Measurements from ENCODE around the gene ATP7B.

ATP7B gene

GRCh38 chr13:51932231-51932630 is 79.0 kb downstream of the ATP7B start:
- no peak for DNase-seq (ENCODE audit: low read depth, low spot score)
- no peak overlapping the region for H3K4me3 ChIP-seq (ENCODE audit: low read length)

DNA sequence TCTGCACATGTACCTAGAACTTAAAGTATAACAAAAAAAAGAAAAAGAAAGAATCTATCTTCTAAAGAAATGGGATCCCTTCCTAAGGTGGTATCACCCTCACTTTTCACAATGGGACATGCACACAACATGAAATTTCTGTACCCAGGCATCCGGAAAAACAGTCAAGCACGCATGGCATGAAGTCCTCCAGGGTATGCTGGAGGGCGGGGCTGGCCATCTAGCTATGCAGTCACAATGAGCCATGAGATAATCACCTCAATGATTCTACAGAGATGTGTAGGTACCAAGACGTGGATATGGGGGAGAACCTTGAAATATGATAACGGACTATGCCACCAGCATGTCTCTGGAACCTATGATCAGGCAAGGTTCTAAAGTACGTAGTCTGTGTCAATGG is 79.6 kb downstream of the ATP7B start:
- H3K4me3 ChIP-seq (ENCODE audit: low read length) = no peak overlapping the region

DNA sequence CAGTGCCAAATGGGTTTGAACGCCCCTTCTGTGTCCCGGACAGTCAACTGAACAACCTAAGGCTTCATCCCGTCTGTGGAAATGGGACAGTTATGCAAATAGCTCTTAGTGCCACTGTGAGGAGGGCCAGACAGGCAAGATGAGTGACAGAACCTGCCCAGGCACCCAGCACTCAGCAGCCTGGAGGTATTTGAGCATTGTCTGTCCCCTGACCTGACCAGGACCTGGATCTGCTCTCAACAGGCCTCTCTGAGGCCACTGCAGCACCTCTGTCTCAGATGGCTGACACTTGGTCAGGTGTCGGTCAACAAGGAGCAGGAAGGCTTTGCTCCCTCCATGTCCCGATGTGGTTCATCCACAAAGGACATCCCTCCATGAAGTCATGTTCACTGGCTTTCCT is 81.6 kb downstream of the ATP7B start:
- DNase-seq (ENCODE audit: low read depth, low spot score) = no peak
- H3K4me3 ChIP-seq (ENCODE audit: low read length) = no peak overlapping the region

More for the DNA sequence above, 79.6 kb downstream of the ATP7B start:
- DNase-seq (ENCODE audit: low read depth, low spot score) = no peak

- no peak overlapping the region for H3K4me3 ChIP-seq (ENCODE audit: low read length)
- DNase-seq (ENCODE audit: low read depth, low spot score) = no peak
Measured at GRCh38 chr13:51928231-51928630, 83.0 kb downstream of the ATP7B start.

- no peak overlapping the region for H3K4me3 ChIP-seq (ENCODE audit: low read length)
- DNase-seq (ENCODE audit: low read depth, low spot score) = no peak
Measured at GRCh38 chr13:51927129-51927528, 84.1 kb downstream of the ATP7B start.

GRCh38 chr13:51926528-51926885 is 84.7 kb downstream of the ATP7B start:
- H3K4me3 ChIP-seq (ENCODE audit: low read length) = no peak overlapping the region
- no peak for DNase-seq (ENCODE audit: low read depth, low spot score)

- no peak for DNase-seq (ENCODE audit: low read depth, low spot score)
- no peak overlapping the region for H3K4me3 ChIP-seq (ENCODE audit: low read length)
Measured at GRCh38 chr13:51925865-51926527, 85.3 kb downstream of the ATP7B start.

DNA sequence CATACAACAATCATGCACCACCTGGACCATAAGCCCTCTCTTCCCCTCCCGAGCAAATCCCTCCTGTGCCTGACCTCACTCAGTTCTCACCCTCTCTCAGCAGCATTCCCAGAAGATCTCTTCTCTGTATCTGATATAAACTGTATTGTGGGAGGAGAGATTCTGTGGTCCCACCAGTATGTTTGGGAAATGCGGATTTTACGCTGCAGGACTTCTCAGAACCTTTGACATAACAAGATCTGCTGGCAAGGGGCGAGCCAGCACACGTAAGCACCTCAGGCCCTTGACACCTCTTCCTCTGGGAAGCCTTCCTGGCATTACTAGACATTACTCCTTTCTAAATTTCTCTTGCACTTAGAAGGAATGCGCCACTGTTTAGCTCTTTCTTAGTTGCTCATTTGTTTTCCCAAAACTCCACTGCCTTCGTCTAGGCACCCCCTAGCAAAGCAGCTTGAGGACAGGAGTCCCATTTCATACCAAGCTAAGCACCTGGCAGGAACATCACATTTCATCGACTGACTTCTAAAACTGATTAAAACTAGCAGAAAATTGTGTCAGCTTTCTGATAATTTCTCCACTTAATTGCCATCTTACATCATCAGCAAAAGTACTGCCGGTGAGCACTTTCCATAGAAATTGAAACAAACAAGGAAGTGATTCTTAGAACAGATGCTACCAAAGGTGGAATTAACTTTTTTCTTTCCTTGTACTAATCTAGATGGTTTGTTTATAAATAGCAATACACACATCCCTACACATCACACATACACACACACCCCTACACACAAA is 86.3 kb downstream of the ATP7B start:
- no peak for DNase-seq (ENCODE audit: low read depth, low spot score)
- H3K4me3 ChIP-seq (ENCODE audit: low read length) = no peak overlapping the region

DNA sequence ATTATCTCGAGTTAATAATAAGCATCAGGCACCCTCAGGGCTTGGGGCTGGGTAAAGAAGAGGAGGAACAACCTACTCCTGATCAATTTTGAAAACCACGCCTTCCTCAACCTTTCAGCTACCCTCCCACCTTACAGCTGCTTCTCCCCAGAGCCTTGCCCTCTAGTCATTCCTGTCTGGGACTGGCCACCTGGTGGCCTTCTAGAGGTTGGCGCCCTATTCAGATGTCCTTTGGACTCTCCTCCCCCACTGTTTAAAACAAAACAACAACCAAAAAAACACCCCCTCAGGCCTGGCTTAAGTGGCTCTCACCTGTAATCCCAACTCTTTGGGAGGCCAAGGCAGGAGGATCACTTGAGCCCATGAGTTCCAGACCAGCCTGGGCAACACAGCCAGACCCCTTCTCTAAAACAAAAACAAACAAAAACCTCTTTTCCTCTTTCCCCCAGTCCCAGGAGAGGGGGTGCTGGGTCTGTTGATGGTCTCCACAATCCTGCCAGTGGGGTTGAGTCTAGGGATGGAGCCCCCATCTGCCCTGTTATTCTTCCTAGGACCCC is 87.2 kb downstream of the ATP7B start:
- DNase-seq (ENCODE audit: low read depth, low spot score) = peak; percentile 23
- H3K4me3 ChIP-seq (ENCODE audit: low read length) = no peak overlapping the region

DNA sequence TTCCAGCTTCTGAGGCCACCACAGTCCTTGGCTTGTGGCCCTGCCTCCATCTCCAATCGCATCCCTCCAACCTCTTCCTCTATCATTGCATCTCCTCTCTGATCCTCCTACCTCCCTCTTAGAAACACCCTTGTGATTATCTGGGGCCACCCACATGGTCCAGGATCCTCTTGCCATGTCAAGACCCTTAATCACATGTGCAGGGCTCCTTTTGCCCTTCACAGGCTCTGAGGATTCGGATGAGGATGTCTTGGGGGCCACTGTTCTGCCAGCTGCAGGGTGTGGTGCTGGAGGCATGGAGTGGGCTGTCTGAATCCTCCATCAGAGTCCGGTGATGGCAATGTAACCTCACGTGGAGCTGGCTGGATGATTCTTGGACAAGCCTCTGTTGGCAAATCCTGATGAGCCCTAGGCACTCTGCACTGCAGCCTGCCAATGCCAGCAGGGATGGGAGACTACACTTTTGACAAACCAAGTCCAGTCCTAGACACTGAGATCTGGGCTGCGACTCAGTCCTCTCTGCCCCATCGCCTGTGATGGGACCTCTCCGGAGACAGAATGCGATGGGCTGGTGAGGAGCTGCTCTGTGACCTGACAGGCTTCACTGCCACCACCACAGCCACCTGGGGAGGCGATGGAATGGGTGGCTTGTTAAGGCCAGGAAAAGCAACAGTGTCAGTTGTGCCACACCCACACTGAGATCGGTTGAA is 88.3 kb downstream of the ATP7B start:
- no peak overlapping the region for H3K4me3 ChIP-seq (ENCODE audit: low read length)
- DNase-seq (ENCODE audit: low read depth, low spot score) = no peak

- no peak for DNase-seq (ENCODE audit: low read depth, low spot score)
- H3K4me3 ChIP-seq (ENCODE audit: low read length) = no peak overlapping the region
Measured at GRCh38 chr13:51921790-51922740, 89.2 kb downstream of the ATP7B start.

- DNase-seq (ENCODE audit: low read depth, low spot score) = no peak
- H3K4me3 ChIP-seq (ENCODE audit: low read length) = no peak overlapping the region
Measured at GRCh38 chr13:51920786-51921185, 90.5 kb downstream of the ATP7B start.

GRCh38 chr13:51920267-51920666 is 91.0 kb downstream of the ATP7B start:
- no peak for DNase-seq (ENCODE audit: low read depth, low spot score)
- no peak overlapping the region for H3K4me3 ChIP-seq (ENCODE audit: low read length)

DNA sequence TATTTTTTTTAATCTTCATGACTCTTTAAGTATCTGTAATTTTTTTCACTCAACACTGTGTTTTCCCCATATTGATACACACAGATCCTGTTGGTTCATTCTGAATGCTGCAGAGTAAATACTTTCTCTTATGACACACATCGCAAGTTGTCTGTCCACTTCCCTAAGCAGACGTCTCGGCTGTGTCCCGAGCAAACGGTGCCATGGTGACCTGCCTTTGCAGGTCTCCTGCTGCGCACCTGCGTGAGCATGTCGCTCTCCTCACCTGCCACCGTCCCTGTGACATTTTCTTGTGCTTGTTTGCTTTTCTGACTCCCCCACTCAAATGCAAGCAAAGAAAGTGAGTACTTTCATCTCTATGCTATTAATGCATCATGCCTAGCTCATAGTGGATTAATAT is 91.7 kb downstream of the ATP7B start:
- H3K4me3 ChIP-seq (ENCODE audit: low read length) = no peak overlapping the region
- no peak for DNase-seq (ENCODE audit: low read depth, low spot score)

DNA sequence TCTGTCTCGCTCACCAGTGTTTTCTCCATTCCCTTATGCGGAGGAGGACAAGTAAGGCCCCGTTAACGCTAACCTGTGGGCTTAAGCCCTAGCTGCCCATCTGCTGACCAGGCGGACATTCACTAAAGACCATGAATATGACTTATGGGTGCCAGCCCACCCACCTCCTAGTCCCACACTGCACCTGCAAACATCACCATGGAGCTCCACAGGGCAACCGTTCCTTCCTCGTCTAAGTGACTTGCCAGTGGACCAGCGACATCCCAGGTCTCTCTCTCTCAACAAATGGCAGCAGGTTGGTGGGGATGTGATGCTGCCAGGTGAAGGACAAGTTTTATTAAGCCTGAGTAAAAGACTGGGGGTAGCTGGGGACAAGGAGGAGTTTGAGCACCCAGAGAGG is 94.3 kb downstream of the ATP7B start:
- no peak overlapping the region for H3K4me3 ChIP-seq (ENCODE audit: low read length)
- no peak for DNase-seq (ENCODE audit: low read depth, low spot score)

DNA sequence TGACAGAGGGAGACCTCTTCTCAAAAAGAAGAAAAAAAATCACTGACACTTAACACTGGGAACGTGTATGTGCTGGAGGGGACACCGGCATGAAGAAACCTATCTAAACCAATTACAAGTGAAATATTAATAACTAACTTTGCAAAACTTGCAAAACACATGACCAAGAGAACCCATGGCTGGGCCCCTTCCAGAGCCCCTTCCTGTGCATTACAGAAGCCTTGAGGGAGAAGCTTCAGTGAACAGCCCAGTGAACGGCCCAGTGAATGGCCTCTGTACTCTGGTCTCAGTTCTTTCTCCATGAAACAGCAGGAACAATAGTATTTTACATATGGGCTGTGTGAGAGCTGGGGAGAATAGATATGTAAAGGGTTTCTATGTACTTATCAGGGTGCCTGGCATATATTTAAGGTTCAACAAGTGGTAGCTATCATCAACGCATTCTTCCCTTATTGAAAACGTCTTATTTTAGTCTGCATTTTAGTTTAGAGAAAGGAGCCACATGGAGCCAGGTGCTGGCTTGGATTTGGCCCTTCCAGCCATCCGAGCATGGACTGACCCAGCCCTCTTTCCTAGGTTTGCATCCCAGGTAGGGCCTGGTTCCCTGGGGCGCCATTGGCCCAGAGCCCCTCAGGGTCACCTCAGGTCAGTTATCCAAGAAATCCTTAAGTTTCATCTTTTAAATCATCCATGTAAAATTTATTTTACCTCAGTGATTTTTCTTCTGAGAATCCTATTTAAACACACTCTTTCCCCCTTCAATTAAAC is 95.0 kb downstream of the ATP7B start:
- no peak overlapping the region for H3K4me3 ChIP-seq (ENCODE audit: low read length)
- no peak for DNase-seq (ENCODE audit: low read depth, low spot score)

DNA sequence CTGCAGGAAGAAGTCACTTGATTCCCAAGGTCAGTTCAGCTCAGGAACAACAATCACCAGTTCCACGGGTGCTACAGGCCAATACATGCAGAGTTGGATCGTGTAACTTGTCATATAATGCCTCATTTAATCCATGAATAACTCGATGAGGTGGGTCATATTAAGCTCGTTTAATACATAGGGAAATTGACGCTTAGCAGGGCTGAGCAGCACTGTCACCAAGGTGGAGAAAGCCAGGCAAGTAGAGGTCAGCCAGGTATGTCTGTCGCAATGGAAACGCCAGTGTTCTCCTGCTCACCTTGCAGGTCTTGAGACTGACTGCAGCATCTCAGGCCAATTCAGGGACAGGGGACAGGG is 97.1 kb downstream of the ATP7B start:
- no peak for DNase-seq (ENCODE audit: low read depth, low spot score)
- no peak overlapping the region for H3K4me3 ChIP-seq (ENCODE audit: low read length)

DNA sequence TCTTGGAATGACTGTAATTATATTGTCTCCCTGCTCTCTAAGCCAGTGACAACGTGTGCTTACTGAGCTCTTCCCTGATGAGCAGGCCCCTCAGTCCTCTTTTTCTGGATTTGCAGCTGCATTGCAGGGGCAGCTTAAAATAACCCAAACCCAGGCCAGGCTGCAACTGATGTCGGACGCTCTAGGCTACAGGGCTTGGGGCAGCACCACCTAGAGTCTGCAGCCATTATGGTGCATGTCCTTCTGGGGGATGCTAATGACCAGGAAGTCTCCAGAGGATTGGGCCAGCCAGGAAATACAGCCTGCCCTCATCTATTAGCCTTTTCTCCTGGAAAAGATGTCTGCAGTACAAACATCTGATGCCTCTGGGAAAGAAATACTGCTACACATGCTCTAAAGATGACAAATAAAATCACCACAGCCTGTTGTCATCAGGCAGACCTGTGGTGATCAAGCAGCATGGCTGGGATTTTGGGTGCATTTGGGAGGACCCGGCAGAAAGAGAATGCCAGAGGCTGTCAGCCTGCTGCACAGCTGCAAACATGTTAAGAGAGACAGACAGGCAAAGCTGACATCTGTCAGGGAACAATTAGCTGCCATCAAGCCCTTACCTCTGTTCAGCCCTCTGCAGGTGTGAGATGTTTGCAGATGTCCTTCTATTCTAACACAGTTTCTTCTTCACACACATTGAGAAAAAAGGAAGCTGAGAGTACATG is 97.7 kb downstream of the ATP7B start:
- H3K4me3 ChIP-seq (ENCODE audit: low read length) = no peak overlapping the region
- no peak for DNase-seq (ENCODE audit: low read depth, low spot score)

Data from Jurkat, Clone E6-1 (cell line).